ENCODE measurements around the gene SNX25.

The SNX25 gene

DNA sequence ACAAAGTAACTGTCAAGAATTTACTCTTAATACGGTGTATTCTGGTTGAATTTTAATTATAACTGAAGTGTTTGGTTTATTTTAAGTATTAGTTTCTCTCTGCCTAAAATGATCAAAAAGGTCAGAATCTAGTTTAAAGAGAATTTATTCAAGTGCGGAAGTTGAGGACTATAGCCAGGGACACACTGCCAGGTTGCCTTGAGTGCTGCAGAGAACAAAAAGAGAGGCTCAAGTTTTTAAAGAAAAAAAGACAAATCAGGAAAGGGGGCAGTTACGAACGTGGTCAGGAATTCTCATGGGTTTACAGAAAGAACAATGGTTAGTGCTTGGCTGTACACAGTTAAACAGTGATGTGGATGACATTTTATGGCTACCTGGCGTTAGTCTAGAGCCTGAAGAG is 81.3 kb downstream of the SNX25 start:
- TF ChIP-seq CTCF (IDR thresholded peaks at IDR 0.05; ENCODE audit: insufficient read depth, low read length, poor library complexity, severe bottlenecking), result no peak
- Histone ChIP-seq H3K36me3 (ENCODE audit: control insufficient read depth, insufficient read depth, low read length) (peaks cover 28% of the 10 kb centered on the region), H3K4me3 (replicated peaks; ENCODE audit: low read depth, low read length) (no peak overlapping the region), H3K27me3 (replicated peaks; ENCODE audit: control insufficient read depth, insufficient read depth, low read length) (no peaks in the 10 kb centered on the region)
- no peak for DNase-seq (ENCODE audit: extremely low read depth, insufficient read length)

- Histone ChIP-seq H3K36me3 (ENCODE audit: control insufficient read depth, insufficient read depth, low read length) (peaks cover 34% of the 10 kb centered on the region), H3K27me3 (replicated peaks; ENCODE audit: control insufficient read depth, insufficient read depth, low read length) (no peaks in the 10 kb centered on the region), H3K4me3 (replicated peaks; ENCODE audit: low read depth, low read length) (no peak overlapping the region)
- no peak for TF ChIP-seq CTCF (IDR thresholded peaks at IDR 0.05; ENCODE audit: insufficient read depth, low read length, poor library complexity, severe bottlenecking)
- no peak for DNase-seq (ENCODE audit: extremely low read depth, insufficient read length)
These were observed 83.8 kb downstream of the SNX25 start for GRCh38 chr4:185293202-185293601.

DNA sequence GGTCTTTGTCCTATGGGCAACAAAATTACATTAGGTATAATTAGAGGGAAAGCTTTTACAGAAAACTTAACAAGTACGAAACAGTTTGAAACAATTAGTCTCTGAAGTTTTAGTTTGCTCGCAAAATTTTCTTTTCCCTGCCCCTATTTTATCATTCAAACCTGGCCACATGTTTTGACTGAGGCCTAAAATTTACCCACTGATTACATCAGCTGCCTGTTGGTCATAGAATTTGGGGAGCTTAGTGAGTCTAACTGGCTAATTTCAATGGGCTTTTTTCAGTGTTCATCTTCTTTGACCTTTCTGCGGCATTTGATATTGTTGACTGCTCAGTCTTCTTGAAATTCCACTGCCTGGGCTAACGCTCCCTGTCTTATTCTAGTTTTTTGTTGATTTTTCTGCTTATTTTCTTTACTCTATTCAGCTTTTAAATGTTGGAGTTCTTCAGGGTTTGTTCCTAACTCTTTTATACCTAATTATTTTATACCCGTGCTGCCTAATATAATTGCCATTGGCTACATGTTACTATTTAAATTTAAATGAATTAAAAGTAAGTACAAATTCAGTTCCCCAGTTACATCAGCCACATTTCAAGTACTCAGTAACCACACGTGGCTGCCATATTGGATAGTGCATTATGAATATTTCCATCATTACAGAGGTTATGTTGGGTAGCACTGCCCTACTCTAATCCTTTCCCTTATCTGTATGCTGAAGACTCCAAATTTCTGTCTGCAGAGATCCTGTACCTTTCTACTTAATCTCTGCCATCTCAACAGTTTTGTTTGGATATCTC is 87.5 kb downstream of the SNX25 start:
- H3K36me3 ChIP-seq (ENCODE audit: control insufficient read depth, insufficient read depth, low read length), result peaks cover 23% of the 10 kb centered on the region
- DNase-seq (ENCODE audit: extremely low read depth, insufficient read length), result no peak
- no peak for TF ChIP-seq CTCF (IDR thresholded peaks at IDR 0.05; ENCODE audit: insufficient read depth, low read length, poor library complexity, severe bottlenecking)
- H3K4me3 ChIP-seq (replicated peaks; ENCODE audit: low read depth, low read length), result no peak overlapping the region
- no peaks in the 10 kb centered on the region for H3K27me3 ChIP-seq (replicated peaks; ENCODE audit: control insufficient read depth, insufficient read depth, low read length)

DNA sequence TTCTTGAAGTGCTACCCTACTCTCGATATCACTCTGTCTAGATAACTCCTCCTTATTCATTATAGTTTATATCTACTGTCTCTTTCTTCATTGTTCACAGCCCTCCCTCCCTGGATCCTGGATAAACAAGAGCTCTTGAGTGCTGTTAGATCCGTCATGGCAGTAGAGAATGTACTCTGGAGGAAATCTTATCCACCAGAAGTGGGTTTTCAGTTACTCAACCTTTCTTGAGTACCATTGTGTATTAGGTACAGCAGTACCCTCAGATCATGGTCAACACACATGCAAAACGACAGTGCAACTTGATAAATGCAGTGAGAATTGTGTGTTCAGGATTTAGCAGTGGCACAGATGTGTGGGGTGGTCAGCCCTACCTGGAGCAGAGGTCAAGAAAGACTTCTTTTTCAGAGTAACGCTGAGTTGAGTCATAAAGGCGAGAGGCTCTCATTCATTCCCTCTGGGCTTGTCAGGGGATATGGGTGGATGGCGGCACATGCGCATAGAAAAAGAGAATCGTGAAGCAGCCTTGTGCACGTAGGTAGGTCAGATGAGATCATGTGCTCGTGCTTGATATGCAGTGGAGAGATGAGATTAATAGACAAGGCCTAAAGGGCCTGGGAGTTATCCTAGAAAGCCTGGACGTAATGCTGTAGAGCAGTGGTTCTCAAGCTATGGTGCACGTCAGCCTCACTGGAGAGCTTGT is 89.5 kb downstream of the SNX25 start:
- no peak for TF ChIP-seq CTCF (IDR thresholded peaks at IDR 0.05; ENCODE audit: insufficient read depth, low read length, poor library complexity, severe bottlenecking)
- H3K27me3 ChIP-seq (replicated peaks; ENCODE audit: control insufficient read depth, insufficient read depth, low read length), result no peaks in the 10 kb centered on the region
- no peak for DNase-seq (ENCODE audit: extremely low read depth, insufficient read length)
- no peak overlapping the region for H3K4me3 ChIP-seq (replicated peaks; ENCODE audit: low read depth, low read length)
- peaks cover 25% of the 10 kb centered on the region for H3K36me3 ChIP-seq (ENCODE audit: control insufficient read depth, insufficient read depth, low read length)

DNA sequence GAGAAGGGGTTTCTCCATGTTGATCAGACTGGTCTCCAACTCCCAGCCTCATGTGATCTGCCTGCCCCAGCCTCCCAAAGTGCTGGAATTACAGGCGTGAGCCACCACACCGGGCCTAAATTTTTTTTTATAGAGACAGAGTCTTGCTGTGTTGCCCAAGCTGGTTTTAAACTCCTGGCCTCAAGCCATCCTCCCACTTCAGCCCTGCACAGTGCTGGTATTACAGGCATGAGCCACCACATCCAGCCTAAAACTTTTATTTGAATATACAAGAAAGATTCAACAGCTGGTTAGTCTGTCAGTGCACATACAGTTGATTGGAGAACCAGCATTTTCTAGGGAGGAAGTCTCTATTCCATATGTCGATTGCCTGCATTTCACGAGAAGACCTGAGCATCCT is 95.1 kb downstream of the SNX25 start:
- Histone ChIP-seq H3K4me3 (replicated peaks; ENCODE audit: low read depth, low read length) (no peak overlapping the region), H3K27me3 (replicated peaks; ENCODE audit: control insufficient read depth, insufficient read depth, low read length) (no peaks in the 10 kb centered on the region), H3K36me3 (ENCODE audit: control insufficient read depth, insufficient read depth, low read length) (peaks cover 12% of the 10 kb centered on the region)
- no peak for DNase-seq (ENCODE audit: extremely low read depth, insufficient read length)
- no peak for TF ChIP-seq CTCF (IDR thresholded peaks at IDR 0.05; ENCODE audit: insufficient read depth, low read length, poor library complexity, severe bottlenecking)

All from GM06990 (cell line).